ENCODE data around the gene AUTS2.

Gene AUTS2

GRCh38 chr7:69598081-69598486 lies at the start of gene AUTS2:
TSS of gene AUTS2 (plus strand) at chr7:69598475. CDS start at chr7:69599654, 1,179 bp downstream.
- DNase-seq, result peak; percentile 74

DNA sequence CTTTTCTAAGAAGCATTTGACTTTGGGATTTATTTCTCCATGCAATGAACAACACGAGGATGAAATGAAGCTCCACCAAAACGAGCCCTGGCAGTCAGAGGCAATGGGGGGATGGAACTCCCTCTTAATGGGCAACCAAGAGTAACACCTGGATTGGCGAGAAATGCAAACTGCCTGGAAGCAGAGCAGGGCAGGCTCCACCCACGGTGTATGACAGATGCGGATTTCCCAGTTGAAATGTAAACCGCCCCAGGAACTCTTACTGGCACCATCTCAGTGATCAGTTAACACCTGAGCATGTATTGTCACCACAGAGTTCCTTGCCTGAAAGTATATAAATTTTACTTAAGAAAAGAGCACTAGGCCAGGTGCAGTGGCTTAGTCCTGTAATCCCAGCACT lies 47.3 kb upstream of the AUTS2 start:
- no peak for DNase-seq

GRCh38 chr7:69553190-69553589 lies 45.1 kb upstream of the AUTS2 start:
- DNase-seq, result no peak

DNA sequence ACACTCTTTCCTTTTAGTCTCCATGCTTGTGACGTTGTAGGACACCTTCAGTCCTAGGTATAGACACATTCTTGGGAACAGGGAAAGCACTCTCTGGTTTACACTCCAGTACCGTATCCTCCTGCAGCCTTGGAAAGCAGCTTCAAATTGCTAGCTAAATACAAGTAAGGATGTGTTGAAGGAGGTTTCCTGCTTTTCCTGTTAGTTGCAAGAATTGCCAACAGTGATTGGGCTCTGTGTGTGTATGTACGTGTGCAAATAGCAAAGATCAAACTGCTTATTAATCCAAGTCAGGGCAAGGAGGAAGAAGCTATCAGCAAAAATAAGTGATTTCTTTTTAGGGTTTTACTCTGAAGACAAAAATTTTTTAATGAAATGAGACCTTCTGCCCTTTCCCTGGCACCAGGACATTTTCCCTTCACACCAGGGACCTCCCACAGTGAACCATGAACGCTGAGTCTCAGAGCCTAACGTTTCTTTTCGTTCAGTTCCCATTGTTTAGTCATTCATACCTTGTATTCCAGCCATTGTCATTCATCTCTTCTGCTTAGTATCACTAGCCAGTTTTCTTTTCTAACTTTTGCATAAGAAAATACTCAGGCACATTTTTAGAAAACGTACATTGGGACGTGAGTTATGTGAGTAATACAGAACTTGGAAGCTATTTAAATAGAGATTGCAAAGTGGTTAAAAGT lies 36.9 kb upstream of the AUTS2 start:
- no peak for DNase-seq

DNA sequence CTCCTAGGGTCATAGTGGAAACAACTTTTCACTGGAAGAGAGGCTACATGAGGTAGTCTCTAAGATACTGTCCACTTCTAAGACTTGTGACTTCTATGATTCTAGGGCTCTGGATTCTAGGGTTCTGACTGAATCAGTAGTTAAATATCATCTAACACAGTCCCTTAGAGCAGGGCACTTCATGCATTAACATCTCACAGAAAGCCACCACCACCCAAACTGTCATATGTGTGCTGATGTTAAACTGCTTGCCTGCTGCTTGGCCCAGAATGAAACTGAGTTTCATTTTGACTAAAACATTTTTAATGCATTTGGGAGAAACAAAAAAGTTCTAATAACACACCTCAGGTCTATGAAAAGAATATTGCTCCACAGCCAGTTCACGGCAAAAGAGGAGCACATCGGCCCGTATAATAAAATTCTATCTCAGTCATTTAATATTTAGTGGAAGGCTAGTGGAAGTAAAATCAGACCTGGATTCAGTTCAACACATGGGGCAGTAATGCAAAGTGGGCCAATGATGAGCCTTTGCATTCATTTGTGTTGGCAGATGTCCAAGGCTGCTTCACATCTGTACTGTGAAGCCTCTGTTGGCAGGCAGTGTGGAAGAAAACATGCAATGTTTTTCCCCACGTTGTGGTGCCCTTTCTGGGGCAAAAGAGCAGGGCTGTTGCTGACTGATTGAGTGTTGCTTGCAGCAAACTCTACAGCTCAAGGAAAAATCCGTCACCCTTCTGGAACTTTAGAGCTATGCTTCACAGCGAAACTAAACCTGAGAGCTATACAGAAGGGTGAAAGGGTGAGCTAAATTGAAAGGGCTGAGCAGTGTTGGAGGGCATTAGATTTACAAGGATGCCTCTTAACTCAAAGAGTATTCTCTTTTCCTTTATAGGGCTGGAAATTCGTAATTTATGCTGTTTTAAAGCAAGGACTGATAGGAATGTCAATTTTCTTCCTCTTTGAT lies 33.5 kb upstream of the AUTS2 start:
- no peak for DNase-seq

- DNase-seq, result no peak
These were observed 30.5 kb upstream of the AUTS2 start for GRCh38 chr7:69567800-69568199.

- no peak for DNase-seq
These were observed 30.0 kb upstream of the AUTS2 start for GRCh38 chr7:69568266-69568665.

GRCh38 chr7:69575651-69576050 lies 22.6 kb upstream of the AUTS2 start:
- DNase-seq, result no peak

DNA sequence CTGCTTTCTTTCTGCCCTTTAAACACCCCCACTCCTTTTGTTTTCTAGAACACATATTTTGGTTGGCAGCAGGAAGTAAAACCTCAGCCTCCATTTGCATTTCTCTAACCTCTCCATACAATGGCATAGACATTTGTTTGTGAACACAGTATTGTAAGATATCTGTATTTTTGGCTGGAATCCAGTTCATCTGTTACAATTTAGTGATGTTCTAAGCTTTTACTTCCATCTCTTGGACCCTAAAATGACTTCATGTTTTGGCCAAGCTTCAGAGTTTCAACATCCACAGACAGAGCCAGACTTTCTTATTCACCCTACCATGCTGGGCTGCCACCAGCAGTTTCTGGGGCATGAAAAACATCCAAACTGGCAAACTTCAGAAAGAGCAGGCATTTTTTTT lies 21.1 kb upstream of the AUTS2 start:
- no peak for DNase-seq

GRCh38 chr7:69585169-69585568 lies 13.1 kb upstream of the AUTS2 start:
- no peak for DNase-seq

DNA sequence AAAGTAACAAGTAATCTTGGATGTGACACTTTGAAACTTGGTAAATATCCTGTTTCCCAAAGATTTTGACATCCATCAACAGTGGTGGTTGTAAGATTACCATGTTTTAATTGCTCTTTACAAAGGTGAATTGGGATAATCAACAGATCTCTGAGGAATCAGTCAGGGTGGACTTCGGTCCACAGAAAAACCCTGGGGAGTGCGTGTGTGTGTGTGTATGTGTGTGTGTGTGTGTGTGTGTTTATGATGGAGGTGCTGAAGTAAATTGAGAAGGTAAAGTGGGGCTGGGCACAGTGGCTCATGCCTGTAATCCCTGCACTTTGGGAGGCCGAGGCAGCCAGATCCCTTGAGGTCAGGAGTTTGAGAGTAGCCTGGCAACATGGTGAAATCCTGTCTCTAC lies 12.0 kb upstream of the AUTS2 start:
- DNase-seq, result no peak

DNA sequence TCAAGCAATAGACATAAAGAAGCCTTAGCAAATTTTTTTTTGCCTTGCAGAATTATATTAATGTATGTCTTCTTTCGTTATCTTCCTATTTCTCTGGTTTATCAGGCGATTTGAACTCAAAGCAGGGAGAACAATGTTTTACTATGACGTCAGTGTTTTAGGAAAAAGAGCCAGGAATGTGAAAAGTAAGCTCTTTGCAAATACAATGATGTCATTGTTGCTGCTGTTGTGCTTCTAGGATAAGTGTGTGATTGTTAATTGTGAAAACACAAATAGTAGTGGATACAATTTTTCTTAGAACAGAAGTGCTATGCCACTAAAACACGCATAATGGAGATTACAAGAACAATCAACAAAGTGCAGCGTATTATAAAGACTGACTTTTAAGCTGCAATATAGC lies 9.5 kb upstream of the AUTS2 start:
- DNase-seq, result no peak

DNA sequence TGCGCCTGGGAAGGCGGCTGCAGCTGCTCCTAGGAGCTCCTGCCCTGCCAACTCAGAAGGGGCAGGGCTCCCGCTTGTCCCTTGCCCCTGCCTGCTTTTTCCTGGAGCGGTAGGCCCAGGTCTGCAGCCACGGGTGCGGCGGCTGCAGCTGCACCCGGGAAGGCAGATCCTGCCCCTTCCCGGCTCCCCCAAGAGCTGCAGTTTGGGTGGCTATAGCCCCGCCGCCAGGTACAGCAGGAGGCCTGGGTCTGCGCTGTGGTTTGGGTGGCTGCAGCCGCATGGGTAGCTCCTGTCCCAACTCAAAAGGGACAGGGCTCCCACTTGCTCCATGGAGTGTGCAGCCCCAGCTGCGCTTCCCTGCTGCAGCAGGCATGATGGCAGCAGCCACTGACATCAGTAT lies 6.5 kb upstream of the AUTS2 start:
- no peak for DNase-seq

- no peak for DNase-seq
These were observed 4.8 kb upstream of the AUTS2 start for GRCh38 chr7:69593511-69593910.

GRCh38 chr7:69595415-69595814 lies 2.9 kb upstream of the AUTS2 start:
- DNase-seq, result no peak

DNA sequence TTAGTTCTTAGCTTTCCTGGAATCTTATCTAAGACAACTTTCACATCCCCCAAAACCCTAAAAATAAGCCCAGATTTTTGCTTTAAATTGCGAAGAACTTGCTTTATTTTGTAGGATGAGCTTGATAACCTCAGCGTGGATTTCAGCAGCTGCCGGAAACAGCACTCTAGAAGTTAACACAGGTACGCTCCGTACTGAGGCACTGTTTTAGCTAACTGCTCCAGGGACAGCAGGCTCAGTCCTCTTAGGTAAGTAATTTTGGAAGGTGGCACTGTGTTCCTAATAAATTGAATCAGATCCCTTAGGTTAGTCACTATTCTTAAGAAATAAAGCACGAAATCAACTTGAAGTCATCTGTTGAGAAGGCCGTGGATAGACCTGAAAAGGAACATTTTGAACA lies 2.2 kb upstream of the AUTS2 start:
- no peak for DNase-seq

- DNase-seq, result no peak
These were observed 1.5 kb upstream of the AUTS2 start for GRCh38 chr7:69596723-69597277.

DNA sequence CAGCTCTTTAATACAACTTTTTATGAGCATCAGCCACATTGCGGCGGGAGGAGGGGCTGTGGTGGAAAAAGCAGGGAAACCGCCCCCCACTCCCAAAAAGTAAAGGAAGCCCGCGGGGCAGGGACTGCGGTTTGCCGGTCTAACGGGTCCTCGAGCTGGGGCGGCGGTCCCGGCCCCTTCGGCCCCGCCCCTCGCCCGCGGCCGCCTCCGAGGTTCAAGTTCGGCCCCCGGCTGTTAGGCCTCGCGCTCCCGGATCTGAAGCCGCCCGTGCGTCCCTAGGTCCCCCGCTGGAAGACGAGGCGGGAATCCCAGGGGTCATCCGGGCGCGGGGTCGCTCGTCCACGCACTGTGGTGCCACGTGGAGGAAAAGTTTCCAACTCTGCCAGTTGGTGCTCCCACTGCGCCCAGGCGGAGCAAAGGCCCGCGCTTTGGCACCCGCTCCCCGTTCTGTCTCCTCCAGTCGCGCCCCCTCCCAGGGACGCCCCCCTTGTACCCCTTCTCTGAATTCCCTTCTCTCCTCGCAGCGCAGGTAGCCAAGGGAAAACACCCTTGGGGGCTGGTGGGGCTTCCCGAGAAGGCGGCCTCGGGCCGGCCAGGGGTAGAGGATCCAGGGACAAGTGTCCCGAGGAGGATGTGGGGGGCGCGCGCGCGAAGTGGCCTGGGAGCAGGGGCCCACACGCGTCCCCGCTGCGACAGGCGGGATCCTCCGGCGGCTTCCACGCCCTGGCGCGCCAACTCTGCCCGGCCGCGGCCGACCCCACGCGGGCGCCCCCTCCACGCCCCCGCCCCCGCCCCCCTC lies 798 bp upstream of the AUTS2 start:
- no peak for DNase-seq

DNA sequence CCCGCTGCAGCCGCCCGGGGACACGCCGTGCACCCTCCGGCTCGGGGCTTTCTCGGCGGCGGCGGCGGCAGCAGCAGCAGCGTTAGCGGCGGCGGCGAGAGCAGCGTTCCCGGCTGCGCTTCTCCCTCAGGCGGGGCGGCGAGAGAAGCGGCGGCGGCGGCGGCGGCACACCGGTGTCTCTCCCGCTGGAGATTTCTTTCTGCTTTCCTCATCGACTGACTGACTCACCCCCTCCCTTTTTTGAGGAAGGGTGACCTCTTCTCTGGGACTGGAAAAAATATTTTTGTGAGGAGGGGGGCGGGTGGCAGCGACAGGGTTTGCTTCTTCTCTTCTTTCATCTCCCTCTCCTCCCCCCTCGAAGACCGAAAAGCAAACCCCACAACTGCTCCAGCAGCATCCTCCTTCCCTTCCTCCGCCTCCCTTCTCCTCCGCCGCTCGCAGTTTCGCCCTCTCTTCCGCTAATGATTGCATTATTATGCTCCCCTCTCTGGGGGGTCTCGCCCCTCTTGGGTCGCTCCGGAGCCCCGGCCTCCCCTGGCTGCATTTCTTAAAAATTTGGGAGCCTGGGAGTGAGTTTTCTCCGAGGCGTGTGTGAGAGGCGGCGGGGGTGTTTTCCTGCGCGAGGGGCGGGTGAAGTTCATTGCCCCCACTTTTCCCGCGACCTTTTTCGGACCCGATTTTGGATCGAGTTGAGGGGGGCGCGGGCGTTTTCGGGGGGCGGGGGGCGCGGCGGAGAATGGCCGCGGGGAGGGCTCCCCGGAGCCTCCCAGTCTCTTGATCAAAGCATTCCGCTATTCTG lies 411 bp downstream of the AUTS2 start:
- DNase-seq, result no peak

- no peak for DNase-seq
These were observed 1.1 kb downstream of the AUTS2 start for GRCh38 chr7:69599286-69599954.

DNA sequence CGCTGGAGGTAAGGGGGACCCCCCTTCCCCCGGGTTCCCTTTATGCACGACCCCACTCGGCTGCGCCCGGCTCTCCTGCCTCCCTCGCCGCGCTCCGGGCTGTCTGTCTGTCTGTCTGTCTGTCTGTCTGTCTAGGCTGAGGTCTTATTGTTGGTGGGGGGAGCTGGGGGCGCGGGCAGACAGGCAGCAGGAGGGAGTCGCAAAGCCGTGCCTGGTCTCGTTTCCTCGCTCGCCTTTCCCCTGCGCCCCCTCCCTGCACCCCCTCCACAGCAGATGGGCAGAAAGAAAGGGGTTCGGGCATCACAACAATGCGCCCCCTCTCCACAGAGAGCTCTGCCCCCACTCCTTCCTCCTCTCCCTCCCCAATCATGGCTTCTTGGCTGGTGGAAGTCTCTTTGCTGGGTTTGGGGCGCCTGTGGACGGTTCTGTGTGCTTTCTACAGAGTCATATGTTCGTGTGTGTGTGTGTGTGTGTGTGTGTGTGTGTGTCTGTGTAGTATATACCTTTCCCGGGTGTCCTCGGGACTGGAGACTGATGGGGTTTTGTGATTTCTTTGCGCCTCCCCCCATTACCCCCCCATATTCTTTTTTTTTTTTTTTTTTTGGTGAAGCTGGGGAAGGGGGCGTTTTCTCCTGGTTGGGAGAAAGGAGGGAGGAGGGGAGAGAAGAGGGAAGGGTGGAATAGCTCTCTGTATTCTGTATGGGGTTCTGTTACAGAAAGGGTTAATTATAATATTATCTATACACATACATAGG lies 1.9 kb downstream of the AUTS2 start:
- DNase-seq, result no peak

Measured in amniotic stem cell (primary cell).